Small intestine (tissue), 7 donors: Measurements from ENCODE around the gene C2CD2. TPM values are rescaled to one million over a fixed set of nuclear protein-coding genes. Genes with fewer than 3 reads are reported as not detected.

Experiments
- DNase-seq, 2 donors: peaks; one replicate each; pipeline versions ENCODE4 v3.0.0 to v3.0.0-alpha.2; 2013
- FAIRE-seq: peaks from 2 replicates; lab custom pipeline; 2012; peaks lifted over from hg19 to GRCh38; lab: Jason Lieb, UNC
- H3K27ac ChIP-seq, 3 donors: one replicate each; pipeline ENCODE4 v1.5.1; 2013; ENCODE audit warnings: low read length in 2 of 3, mild to moderate bottlenecking in 2 of 3, control low read depth in 1 of 3, inconsistent platforms in 1 of 3, low read depth in 1 of 3, moderate library complexity in 1 of 3
- H3K27me3 ChIP-seq, 3 donors: one replicate each; pipeline ENCODE4 v1.6.1; 2013; ENCODE audit warnings: low read length in 3 of 3, inconsistent platforms in 1 of 3; ENCODE audit not compliant: control insufficient read depth in 3 of 3, insufficient read depth in 3 of 3
- H3K36me3 ChIP-seq, 3 donors: one replicate each; pipeline ENCODE4 v1.6.1; 2013; ENCODE audit warnings: low read length in 3 of 3, inconsistent platforms in 1 of 3, low read depth in 1 of 3, mild to moderate bottlenecking in 1 of 3, moderate library complexity in 1 of 3; ENCODE audit not compliant: control insufficient read depth in 3 of 3, insufficient read depth in 2 of 3
- H3K4me1 ChIP-seq, 3 donors: one replicate each; pipeline ENCODE4 v1.6.1; 2013; ENCODE audit warnings: low read length in 2 of 3, inconsistent platforms in 1 of 3, low read depth in 1 of 3, mild to moderate bottlenecking in 1 of 3, moderate library complexity in 1 of 3; ENCODE audit not compliant: control insufficient read depth in 3 of 3, insufficient read depth in 2 of 3
- H3K4me3 ChIP-seq, 3 donors: one replicate each; pipeline ENCODE4 v1.5.1; 2013; ENCODE audit warnings: low read length in 3 of 3, control low read depth in 1 of 3, inconsistent platforms in 1 of 3, low read depth in 1 of 3, mild to moderate bottlenecking in 1 of 3, moderate library complexity in 1 of 3
- H3K9me3 ChIP-seq, 2 donors: one replicate each; pipeline ENCODE4 v1.6.1; 2013; ENCODE audit warnings: low read depth in 1 of 2, low read length in 1 of 2; ENCODE audit not compliant: control insufficient read depth in 2 of 2, insufficient read depth in 1 of 2
- WGBS, 3 donors: extraction: QIAGEN DNeasy Blood & Tissue Kit; methylation state at CpG; one replicate each; pipeline ENCODE4 v1.1.7; 2013; 5-methylcytosine and 5-hydroxymethylcytosine counted together
- polyA plus RNA-seq, 4 donors: library from polyadenylated mRNA; stranded (reverse) in 3 of 4; unstranded in 1 of 4; fragments of 200-250 nt in 3 of 4; fragments of 120-200 nt in 1 of 4; gene quantifications; one replicate each; pipeline versions ENCODE4 v1.2.1 to v1.2.3, GENCODE V29; 2013
- donor health status: healthy with polysubstance abuse.
- donor health status: control.
- donor health status: control.
- donor health status: Bipolar disorder and iron deficiency.
- donor health status: healthy.

Gene C2CD2
- polyA plus RNA-seq, 4 donors, result 2.2 to 11.1 (median 6.7) TPM

GRCh38 chr21:41871293-41872030 is 82.4 kb downstream of the C2CD2 start:
- no peak for FAIRE-seq
- peaks cover 0 to 32% (median 0%) of the 10 kb centered on the region in 3 donors for H3K36me3 ChIP-seq
- H3K9me3 ChIP-seq, result no peaks in the 10 kb centered on the region
- no peak overlapping the region for H3K27ac ChIP-seq
- DNase-seq, result no peak
- peaks cover 0 to 3% (median 2%) of the 10 kb centered on the region in 3 donors for H3K4me1 ChIP-seq
- H3K4me3 ChIP-seq, result no peak overlapping the region
- H3K27me3 ChIP-seq, result no peaks in the 10 kb centered on the region
- 89 to 94% (median 94%) methylated on average over 15 of the region's 15 CpGs for WGBS, 3 donors

GRCh38 chr21:41869771-41870170 is 84.0 kb downstream of the C2CD2 start:
- Histone ChIP-seq H3K4me1 (peaks cover 0 to 7% (median 2%) of the 10 kb centered on the region in 3 donors), H3K9me3 (no peaks in the 10 kb centered on the region), H3K27me3 (no peaks in the 10 kb centered on the region), H3K36me3 (peaks cover 0 to 26% (median 0%) of the 10 kb centered on the region in 3 donors), H3K27ac (no peak overlapping the region), H3K4me3 (no peak overlapping the region)
- 87 to 95% (median 93%) methylated on average over 9 of the region's 9 CpGs for WGBS, 3 donors
- no peak for DNase-seq
- FAIRE-seq, result no peak

GRCh38 chr21:41868062-41868710 is 85.6 kb downstream of the C2CD2 start:
- Histone ChIP-seq H3K4me3 (no peak overlapping the region), H3K9me3 (no peaks in the 10 kb centered on the region), H3K27me3 (no peaks in the 10 kb centered on the region), H3K4me1 (peaks cover 0 to 7% (median 2%) of the 10 kb centered on the region in 3 donors), H3K36me3 (peaks cover 0 to 17% (median 0%) of the 10 kb centered on the region in 3 donors), H3K27ac (no peak overlapping the region)
- FAIRE-seq (no peak), DNase-seq (no peak)
- WGBS, 3 donors, result 63 to 78% (median 75%) methylated on average over 10 of the region's 10 CpGs

GRCh38 chr21:41867313-41867712 is 86.5 kb downstream of the C2CD2 start:
- Histone ChIP-seq H3K27me3 (no peaks in the 10 kb centered on the region), H3K9me3 (no peaks in the 10 kb centered on the region), H3K4me3 (no peak overlapping the region), H3K4me1 (peaks cover 0 to 7% (median 2%) of the 10 kb centered on the region in 3 donors), H3K36me3 (peaks cover 0 to 14% (median 0%) of the 10 kb centered on the region in 3 donors), H3K27ac (no peak overlapping the region)
- no peak for FAIRE-seq
- DNase-seq, result no peak
- 94 to 95% (median 95%) methylated on average over 8 of the region's 8 CpGs for WGBS, 3 donors

GRCh38 chr21:41866274-41866809 is 87.5 kb downstream of the C2CD2 start:
- WGBS, 3 donors, result 42 to 73% (median 57%) methylated on average over 11 of the region's 11 CpGs
- H3K27me3 ChIP-seq, result no peaks in the 10 kb centered on the region
- no peak overlapping the region for H3K4me3 ChIP-seq
- H3K9me3 ChIP-seq, result no peaks in the 10 kb centered on the region
- no peak overlapping the region for H3K27ac ChIP-seq
- H3K36me3 ChIP-seq, result peaks cover 0 to 11% (median 0%) of the 10 kb centered on the region in 3 donors
- peaks cover 0 to 7% (median 2%) of the 10 kb centered on the region in 3 donors for H3K4me1 ChIP-seq
- DNase-seq (peak; percentile 15 to 22), FAIRE-seq (no peak)

- peak overlapping the region in 1 of 3 donors; percentile 51 for H3K27ac ChIP-seq
- no peak for DNase-seq
- FAIRE-seq, result no peak
- 63 to 77% (median 68%) methylated on average over 14 to 15 of the region's 15 CpGs for WGBS, 3 donors
- H3K36me3 ChIP-seq, result peaks cover 0 to 7% (median 0%) of the 10 kb centered on the region in 3 donors
- no peaks in the 10 kb centered on the region for H3K27me3 ChIP-seq
- H3K9me3 ChIP-seq, result no peaks in the 10 kb centered on the region
- H3K4me1 ChIP-seq, result peaks cover 0 to 7% (median 2%) of the 10 kb centered on the region in 3 donors
- H3K4me3 ChIP-seq, result no peak overlapping the region
These were observed 88.6 kb downstream of the C2CD2 start for GRCh38 chr21:41865002-41865777.

GRCh38 chr21:41864311-41865001 is 89.4 kb downstream of the C2CD2 start:
- DNase-seq (no peak), FAIRE-seq (no peak)
- Histone ChIP-seq H3K9me3 (no peaks in the 10 kb centered on the region), H3K4me3 (no peak overlapping the region), H3K27me3 (no peaks in the 10 kb centered on the region), H3K27ac (peak overlapping the region in 1 of 3 donors; percentile 6), H3K4me1 (peaks cover 0 to 7% (median 2%) of the 10 kb centered on the region in 3 donors), H3K36me3 (peaks cover 0 to 10% (median 0%) of the 10 kb centered on the region in 3 donors)
- WGBS, 3 donors, result 93 to 99% (median 96%) methylated on average over 10 of the region's 10 CpGs
